Vagina (tissue), 2 donors: ENCODE data around the gene MXD4.

Experiments used
- POLR2A ChIP-seq, 2 donors: fragments of 450-650 bp; IDR thresholded peaks; one replicate each; pipeline ENCODE4 v1.6.1; 2017; ENCODE audit warnings: antibody characterized with exemption in 2 of 2, mild to moderate bottlenecking in 2 of 2, moderate library complexity in 2 of 2
- TF ChIP-seq, protein P1 (sequence below), 3 experiments: fragments of 450-650 bp in 2 of 3; fragments of 200-600 bp in 1 of 3; sonication (generic) in 1 of 3; IDR thresholded peaks; one replicate each; pipeline ENCODE4 v1.5.1; 2017 to 2019; ENCODE audit warnings: antibody characterized with exemption in 3 of 3, mild to moderate bottlenecking in 2 of 3, moderate library complexity in 2 of 3

GRCh38 chr4:2301225-2301642 is 39.3 kb upstream of the MXD4 start:
- no peak for TF ChIP-seq POLR2A (IDR thresholded peaks at IDR 0.05)
- TF ChIP-seq, protein P1, sequence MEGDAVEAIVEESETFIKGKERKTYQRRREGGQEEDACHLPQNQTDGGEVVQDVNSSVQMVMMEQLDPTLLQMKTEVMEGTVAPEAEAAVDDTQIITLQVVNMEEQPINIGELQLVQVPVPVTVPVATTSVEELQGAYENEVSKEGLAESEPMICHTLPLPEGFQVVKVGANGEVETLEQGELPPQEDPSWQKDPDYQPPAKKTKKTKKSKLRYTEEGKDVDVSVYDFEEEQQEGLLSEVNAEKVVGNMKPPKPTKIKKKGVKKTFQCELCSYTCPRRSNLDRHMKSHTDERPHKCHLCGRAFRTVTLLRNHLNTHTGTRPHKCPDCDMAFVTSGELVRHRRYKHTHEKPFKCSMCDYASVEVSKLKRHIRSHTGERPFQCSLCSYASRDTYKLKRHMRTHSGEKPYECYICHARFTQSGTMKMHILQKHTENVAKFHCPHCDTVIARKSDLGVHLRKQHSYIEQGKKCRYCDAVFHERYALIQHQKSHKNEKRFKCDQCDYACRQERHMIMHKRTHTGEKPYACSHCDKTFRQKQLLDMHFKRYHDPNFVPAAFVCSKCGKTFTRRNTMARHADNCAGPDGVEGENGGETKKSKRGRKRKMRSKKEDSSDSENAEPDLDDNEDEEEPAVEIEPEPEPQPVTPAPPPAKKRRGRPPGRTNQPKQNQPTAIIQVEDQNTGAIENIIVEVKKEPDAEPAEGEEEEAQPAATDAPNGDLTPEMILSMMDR (IDR thresholded peaks at IDR 0.05) = no peak
